ENCODE results near the gene SETSIP. TPM values are rescaled to one million over a fixed set of nuclear protein-coding genes. Genes with fewer than 3 reads are reported as not detected.

Gene SETSIP
- total RNA-seq, 2 donors from 2014 or later: not detected

- H3K9ac ChIP-seq (ENCODE audit: low read depth in 2 of 2, low read length in 2 of 2): no peak overlapping the region
- intact Hi-C loops (cut with DNase I): no loop called here
- no peaks in the 10 kb centered on the region for H3K9me3 ChIP-seq
- DNase-seq: no peak
- no peaks in the 10 kb centered on the region for H3K4me1 ChIP-seq
- no peaks in the 10 kb centered on the region for H3K27me3 ChIP-seq
- H3K4me3 ChIP-seq: no peak overlapping the region
- no peak overlapping the region for H3K27ac ChIP-seq
- TF ChIP-seq CTCF (IDR thresholded peaks at IDR 0.05): no peak
- H3K36me3 ChIP-seq: no peaks in the 10 kb centered on the region
These were observed 8.9 kb downstream of the SETSIP start for GRCh38 chr1:92066321-92066720.

GRCh38 chr1:92065042-92065441, 10.2 kb downstream of the SETSIP start:
- no peaks in the 10 kb centered on the region for H3K36me3 ChIP-seq
- no peaks in the 10 kb centered on the region for H3K9me3 ChIP-seq
- no peak overlapping the region for H3K4me3 ChIP-seq
- intact Hi-C loops (cut with DNase I): no loop called here
- H3K27me3 ChIP-seq: no peaks in the 10 kb centered on the region
- no peaks in the 10 kb centered on the region for H3K4me1 ChIP-seq
- TF ChIP-seq CTCF (IDR thresholded peaks at IDR 0.05): no peak
- H3K9ac ChIP-seq (ENCODE audit: low read depth in 2 of 2, low read length in 2 of 2): no peak overlapping the region
- H3K27ac ChIP-seq: no peak overlapping the region
- no peak for DNase-seq

- no peak for DNase-seq
- H3K9me3 ChIP-seq: no peaks in the 10 kb centered on the region
- no peaks in the 10 kb centered on the region for H3K36me3 ChIP-seq
- no peak overlapping the region for H3K9ac ChIP-seq (ENCODE audit: low read depth in 2 of 2, low read length in 2 of 2)
- no peak overlapping the region for H3K27ac ChIP-seq
- no peaks in the 10 kb centered on the region for H3K4me1 ChIP-seq
- H3K4me3 ChIP-seq: no peak overlapping the region
- TF ChIP-seq CTCF (IDR thresholded peaks at IDR 0.05): no peak
- H3K27me3 ChIP-seq: no peaks in the 10 kb centered on the region
- intact Hi-C loops (cut with DNase I): no loop called here
These were observed 23.3 kb downstream of the SETSIP start for GRCh38 chr1:92051948-92052347.

- H3K27ac ChIP-seq: no peak overlapping the region
- intact Hi-C loops (cut with DNase I): no loop called here
These were observed 29.3 kb downstream of the SETSIP start for GRCh38 chr1:92045766-92046495.

GRCh38 chr1:92043621-92044020, 31.6 kb downstream of the SETSIP start:
- no peak overlapping the region for H3K27ac ChIP-seq
- H3K9ac ChIP-seq (ENCODE audit: low read depth in 2 of 2, low read length in 2 of 2): no peak overlapping the region
- no peak for TF ChIP-seq CTCF (IDR thresholded peaks at IDR 0.05)
- H3K9me3 ChIP-seq: no peaks in the 10 kb centered on the region
- intact Hi-C loops (cut with DNase I): no loop called here
- H3K27me3 ChIP-seq: no peaks in the 10 kb centered on the region
- no peaks in the 10 kb centered on the region for H3K36me3 ChIP-seq
- no peaks in the 10 kb centered on the region for H3K4me1 ChIP-seq
- H3K4me3 ChIP-seq: no peak overlapping the region
- DNase-seq: no peak

More at GRCh38 chr1:92045766-92046495, 29.3 kb downstream of the SETSIP start:
- no peak for TF ChIP-seq CTCF (IDR thresholded peaks at IDR 0.05)
- Histone ChIP-seq H3K9ac (ENCODE audit: low read depth in 2 of 2, low read length in 2 of 2) (no peak overlapping the region), H3K27me3 (no peaks in the 10 kb centered on the region), H3K4me3 (no peak overlapping the region), H3K36me3 (no peaks in the 10 kb centered on the region), H3K4me1 (no peaks in the 10 kb centered on the region), H3K9me3 (no peaks in the 10 kb centered on the region)
- no peak for DNase-seq
